ENCODE measurements around the gene FCRL5.
"Not testable (repeated sequence)": the region's sequence is repeated elsewhere in the genome, so short reads cannot be mapped to it uniquely, and the experiment has no call there.

DNA sequence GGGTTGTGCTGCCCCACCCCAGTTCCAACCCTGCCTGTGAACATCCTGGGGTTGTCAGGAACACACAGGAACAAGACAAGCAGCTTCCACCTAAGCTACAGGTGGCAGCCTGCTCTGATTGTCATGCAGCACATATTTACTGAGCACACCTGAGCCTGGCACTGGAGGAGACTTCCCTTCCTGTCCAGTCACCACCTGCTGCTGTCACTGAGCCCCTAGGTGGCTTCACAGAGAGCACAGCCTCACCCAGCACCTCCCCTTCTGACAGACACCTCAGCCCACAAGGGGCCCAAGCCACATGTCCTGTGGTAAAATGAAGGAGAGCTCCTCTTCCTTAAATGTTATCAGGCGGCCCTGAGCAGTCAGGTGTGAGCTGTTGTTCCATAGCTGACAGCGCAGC is 65.9 kb downstream of the FCRL5 start:
- TF ChIP-seq POLR2A (IDR thresholded peaks at IDR 0.05; ENCODE audit: low read length); GATA1 (IDR thresholded peaks at IDR 0.05; ENCODE audit: low read depth, low read length): not testable (repeated sequence)
